Duodenal mucosa (tissue), 2 donors: Measurements from ENCODE around the gene RHOH.

Source experiments
- H3K27ac ChIP-seq: one replicate; pipeline ENCODE4 v1.7.0; 2013; ENCODE audit warnings: low read depth, low read length
- H3K27me3 ChIP-seq, 2 donors: one replicate each; pipeline ENCODE4 v1.7.0; 2013; ENCODE audit warnings: low read length in 2 of 2, control low read depth in 1 of 2; ENCODE audit not compliant: insufficient read depth in 2 of 2, control insufficient read depth in 1 of 2
- H3K36me3 ChIP-seq, 2 donors: one replicate each; pipeline ENCODE4 v1.7.0; 2013; ENCODE audit warnings: low read length in 2 of 2, control low read depth in 1 of 2; ENCODE audit not compliant: insufficient read depth in 2 of 2, control insufficient read depth in 1 of 2
- H3K4me1 ChIP-seq, 2 donors: one replicate each; pipeline ENCODE4 v1.7.0; 2013; ENCODE audit warnings: low read length in 2 of 2, control low read depth in 1 of 2; ENCODE audit not compliant: insufficient read depth in 2 of 2, control insufficient read depth in 1 of 2
- H3K4me3 ChIP-seq, 2 donors: one replicate each; pipeline ENCODE4 v1.7.0; 2013; ENCODE audit warnings: low read length in 2 of 2, low read depth in 1 of 2
- H3K9ac ChIP-seq, 2 donors: one replicate each; pipeline ENCODE4 v1.7.0; 2013; ENCODE audit warnings: low read length in 2 of 2, low read depth in 1 of 2
- H3K9me3 ChIP-seq, 2 donors: one replicate each; pipeline ENCODE4 v1.7.0; 2013; ENCODE audit warnings: low read length in 2 of 2, control low read depth in 1 of 2; ENCODE audit not compliant: control insufficient read depth in 1 of 2

Gene RHOH

DNA sequence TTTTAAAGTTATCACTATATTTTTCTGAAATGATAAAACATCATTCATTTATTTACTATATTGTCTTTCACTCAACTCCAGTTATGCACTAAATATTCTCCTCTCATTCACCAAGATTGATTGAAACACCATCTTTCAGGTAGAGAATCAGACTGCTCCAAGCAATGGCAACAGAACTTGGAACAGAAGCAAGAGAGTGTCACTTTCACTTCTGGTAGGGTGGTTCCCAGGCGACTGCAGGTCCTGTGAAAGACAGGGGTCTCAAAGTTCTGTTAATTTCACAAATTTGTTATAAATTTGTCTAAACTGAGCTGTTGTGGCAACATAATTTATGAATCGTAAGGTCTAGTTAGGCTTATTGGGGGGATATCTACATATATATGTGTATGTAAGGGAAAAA is 47.8 kb downstream of the RHOH start:
- Histone ChIP-seq H3K27ac (no peak overlapping the region), H3K4me3 (no peak overlapping the region), H3K27me3 (no peaks in the 10 kb centered on the region), H3K36me3 (peaks cover 5 to 8% of the 10 kb centered on the region in 2 donors), H3K9ac (no peak overlapping the region), H3K4me1 (peaks cover 0 to 5% of the 10 kb centered on the region in 2 donors), H3K9me3 (no peaks in the 10 kb centered on the region)

DNA sequence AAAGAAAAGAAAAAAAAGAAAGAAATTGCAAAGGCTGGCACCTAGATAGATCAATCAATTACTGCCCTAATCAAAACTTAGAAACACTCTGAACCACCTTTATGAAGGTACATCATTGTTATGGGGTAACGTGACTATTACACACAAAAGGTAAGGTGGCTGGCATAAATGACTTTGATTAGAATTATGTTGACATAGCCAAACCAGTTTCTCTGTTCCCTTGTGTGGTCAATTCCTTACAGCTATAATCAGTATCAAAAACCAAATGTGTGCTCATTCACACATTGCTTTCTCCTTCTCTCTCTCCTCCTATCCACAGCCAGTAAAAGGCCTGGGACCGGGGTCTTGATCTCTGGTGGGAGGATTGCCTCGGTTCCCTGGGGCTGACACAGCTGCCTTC is 48.7 kb downstream of the RHOH start:
- H3K27ac ChIP-seq, result no peak overlapping the region

DNA sequence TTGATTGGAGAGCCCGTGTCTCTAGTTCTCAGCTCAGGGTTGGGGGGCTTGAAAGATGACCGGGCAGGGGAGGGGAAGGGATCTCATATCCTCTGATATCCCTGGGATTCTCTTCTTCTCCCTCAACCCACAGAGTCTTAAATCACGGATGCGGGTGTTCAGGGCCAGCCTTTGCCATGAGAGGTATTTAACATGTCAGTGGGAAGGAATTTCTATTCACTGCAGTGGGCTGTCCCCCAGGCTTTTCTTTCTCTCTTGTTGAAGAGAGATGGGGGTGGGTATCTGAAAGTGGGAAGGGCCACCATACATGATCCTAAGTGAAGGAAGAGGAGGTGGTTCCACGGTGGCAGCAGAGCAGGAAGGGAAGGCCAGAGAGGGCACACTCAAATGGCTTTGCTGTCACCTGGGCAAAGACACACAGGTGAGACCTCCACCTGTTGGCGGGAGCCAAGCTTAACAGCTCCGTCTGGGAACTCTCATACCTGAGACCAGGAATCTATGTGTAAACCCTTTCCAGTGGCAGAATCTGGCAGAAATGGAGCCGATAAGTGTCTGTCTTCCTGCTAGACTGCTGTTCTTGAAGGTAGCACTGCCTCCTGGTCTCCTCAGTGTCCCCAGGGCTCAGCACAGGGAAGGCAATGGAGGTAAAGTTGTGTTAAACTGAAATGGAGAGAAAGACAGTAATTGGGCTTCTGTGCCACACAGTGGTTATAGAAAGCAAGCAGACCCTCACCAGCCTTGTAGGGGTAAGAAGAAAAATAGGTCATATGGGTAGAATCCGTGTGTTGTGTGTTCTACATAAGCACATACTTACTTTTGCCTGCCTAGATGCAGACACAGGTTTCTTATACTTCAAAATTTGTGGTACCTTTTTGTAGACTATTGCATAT is 49.4 kb downstream of the RHOH start:
- H3K9ac ChIP-seq, result no peak overlapping the region
- H3K9me3 ChIP-seq, result no peaks in the 10 kb centered on the region
- H3K27me3 ChIP-seq, result no peaks in the 10 kb centered on the region
- no peak overlapping the region for H3K4me3 ChIP-seq
- H3K27ac ChIP-seq, result no peak overlapping the region
- H3K36me3 ChIP-seq, result peaks cover 5 to 8% of the 10 kb centered on the region in 2 donors
- H3K4me1 ChIP-seq, result peaks cover 0 to 5% of the 10 kb centered on the region in 2 donors

More for the DNA sequence above, 48.7 kb downstream of the RHOH start:
- no peak overlapping the region for H3K4me3 ChIP-seq
- H3K9ac ChIP-seq, result no peak overlapping the region
- H3K27me3 ChIP-seq, result no peaks in the 10 kb centered on the region
- peaks cover 5 to 8% of the 10 kb centered on the region in 2 donors for H3K36me3 ChIP-seq
- no peaks in the 10 kb centered on the region for H3K9me3 ChIP-seq
- peaks cover 0 to 5% of the 10 kb centered on the region in 2 donors for H3K4me1 ChIP-seq

DNA sequence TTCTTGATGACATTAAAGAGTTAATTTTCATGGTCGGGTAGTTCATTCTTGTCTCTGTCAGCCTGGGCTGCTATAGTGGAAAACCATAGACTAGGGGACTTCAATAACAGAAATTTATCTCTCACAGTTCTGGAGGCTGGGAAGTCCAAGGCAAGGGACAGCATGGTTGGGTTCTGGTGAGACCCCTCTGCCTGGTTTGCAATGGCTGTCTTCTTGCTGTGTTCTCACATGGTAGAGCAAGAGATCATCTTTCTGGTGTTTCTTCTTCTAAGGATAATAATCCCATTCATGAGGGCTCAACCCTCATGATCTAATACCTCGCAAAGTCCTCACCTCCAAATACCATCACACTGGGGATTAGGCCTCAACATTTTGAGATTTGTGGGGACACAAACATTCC is 50.1 kb downstream of the RHOH start:
- no peaks in the 10 kb centered on the region for H3K27me3 ChIP-seq
- no peak overlapping the region for H3K4me3 ChIP-seq
- H3K9ac ChIP-seq, result no peak overlapping the region
- H3K4me1 ChIP-seq, result peaks cover 0 to 3% of the 10 kb centered on the region in 2 donors
- H3K36me3 ChIP-seq, result peaks cover 5 to 8% of the 10 kb centered on the region in 2 donors
- no peaks in the 10 kb centered on the region for H3K9me3 ChIP-seq
- no peak overlapping the region for H3K27ac ChIP-seq

DNA sequence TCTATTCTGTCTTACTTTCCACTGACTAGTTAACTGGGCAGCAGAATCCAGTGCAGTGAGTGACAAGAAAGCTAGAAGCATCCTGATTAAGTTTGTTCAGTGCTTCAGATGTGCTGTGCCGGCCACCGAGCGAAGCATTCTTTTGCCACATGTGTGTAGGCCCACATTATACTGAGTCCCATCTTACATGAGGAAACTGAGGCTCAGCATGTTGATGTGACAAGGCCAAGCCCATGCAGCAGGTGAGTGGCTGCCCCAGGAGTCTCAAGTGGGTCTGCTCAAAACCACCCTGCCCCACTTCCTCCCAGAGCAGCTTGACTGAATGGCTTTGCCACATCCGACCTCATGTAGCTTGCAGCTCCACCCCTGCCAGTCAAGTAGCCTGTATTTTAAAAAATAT is 50.5 kb downstream of the RHOH start:
- Histone ChIP-seq H3K4me3 (no peak overlapping the region), H3K36me3 (peaks cover 5 to 8% of the 10 kb centered on the region in 2 donors), H3K27ac (no peak overlapping the region), H3K9me3 (no peaks in the 10 kb centered on the region), H3K9ac (no peak overlapping the region), H3K27me3 (no peaks in the 10 kb centered on the region), H3K4me1 (no peaks in the 10 kb centered on the region)

DNA sequence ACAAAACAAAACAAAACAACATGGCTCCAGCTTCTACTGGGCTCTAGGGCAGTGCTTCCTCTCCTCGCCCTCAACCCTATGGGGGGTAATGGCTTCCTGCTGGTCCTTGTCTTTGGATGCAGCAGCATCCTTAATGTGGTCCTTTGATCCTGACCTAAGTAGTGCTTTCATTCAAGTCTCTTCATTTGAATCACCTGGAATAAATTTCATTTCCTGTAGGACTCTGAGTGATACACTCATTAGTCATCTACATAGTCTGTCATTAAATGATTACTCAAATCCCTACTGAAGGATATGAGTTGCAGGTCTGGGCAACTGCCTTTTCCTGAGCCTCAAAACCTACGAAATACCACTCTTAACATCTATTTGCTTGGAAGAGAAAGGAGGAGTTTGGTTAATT is 54.5 kb downstream of the RHOH start:
- Histone ChIP-seq H3K4me1 (peaks cover 0 to 7% of the 10 kb centered on the region in 2 donors), H3K9me3 (no peaks in the 10 kb centered on the region), H3K4me3 (no peak overlapping the region), H3K27me3 (no peaks in the 10 kb centered on the region), H3K9ac (no peak overlapping the region), H3K27ac (no peak overlapping the region), H3K36me3 (no peaks in the 10 kb centered on the region)

DNA sequence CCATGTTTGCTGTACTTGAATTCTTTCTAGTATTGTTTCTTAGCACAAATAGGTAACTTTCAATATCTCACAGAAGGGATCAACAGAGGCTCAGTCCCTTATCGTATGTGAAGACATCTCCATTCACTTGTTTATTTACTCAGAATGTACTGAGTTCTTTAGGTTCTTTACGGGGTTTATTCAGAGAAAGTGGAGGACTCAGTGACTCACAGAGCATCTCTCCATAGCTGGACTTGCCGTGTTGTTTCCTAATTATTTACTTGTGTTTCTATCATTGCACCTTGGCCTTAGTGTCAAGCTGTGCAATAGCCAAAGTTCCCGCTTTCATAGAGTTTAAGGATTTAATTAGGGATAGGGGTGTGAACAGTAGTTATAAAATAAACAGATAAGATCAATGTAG is 57.1 kb downstream of the RHOH start:
- no peak overlapping the region for H3K9ac ChIP-seq
- H3K4me3 ChIP-seq, result no peak overlapping the region
- no peaks in the 10 kb centered on the region for H3K27me3 ChIP-seq
- H3K9me3 ChIP-seq, result no peaks in the 10 kb centered on the region
- no peaks in the 10 kb centered on the region for H3K36me3 ChIP-seq
- peaks cover 0 to 7% of the 10 kb centered on the region in 2 donors for H3K4me1 ChIP-seq
- H3K27ac ChIP-seq, result no peak overlapping the region

DNA sequence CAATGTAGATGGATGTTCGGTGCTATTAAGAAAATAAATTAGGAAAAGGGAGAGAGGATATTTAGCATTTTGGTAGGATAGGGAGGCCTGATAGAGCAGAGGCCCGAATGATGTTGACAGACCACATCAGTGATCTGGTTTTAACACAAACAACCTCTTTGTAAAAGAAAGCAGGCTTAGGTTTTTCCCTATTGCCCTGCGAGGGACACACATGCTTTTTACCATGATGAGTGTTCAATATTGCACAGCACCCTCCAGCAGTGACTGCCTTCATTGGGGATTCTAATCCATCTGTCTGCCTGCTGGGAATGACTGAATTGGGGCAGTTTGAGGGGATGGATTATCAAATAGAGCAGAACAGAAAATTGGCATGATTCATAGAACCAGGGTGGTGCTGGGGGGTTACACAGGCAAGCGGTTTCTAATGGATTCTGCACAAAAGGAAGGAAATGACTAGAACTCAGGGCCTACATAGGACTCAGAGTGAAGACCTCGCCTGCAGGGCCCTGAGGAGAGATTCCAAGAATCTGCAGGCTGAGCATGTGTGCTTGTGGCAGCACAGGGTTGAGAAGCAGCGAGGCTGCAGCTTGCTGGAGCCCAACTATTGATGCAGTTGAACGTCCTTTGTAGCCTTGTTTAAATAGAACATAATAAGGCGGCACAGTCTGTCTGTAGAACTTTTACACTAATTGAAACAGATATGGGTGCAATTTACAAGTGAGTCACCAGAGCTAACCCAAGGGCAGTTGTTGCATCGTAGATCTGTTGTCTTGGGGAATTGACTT is 58.0 kb downstream of the RHOH start:
- Histone ChIP-seq H3K9ac (no peak overlapping the region), H3K36me3 (no peaks in the 10 kb centered on the region), H3K27ac (no peak overlapping the region), H3K27me3 (no peaks in the 10 kb centered on the region), H3K4me1 (peaks cover 0 to 7% of the 10 kb centered on the region in 2 donors), H3K4me3 (no peak overlapping the region), H3K9me3 (no peaks in the 10 kb centered on the region)

DNA sequence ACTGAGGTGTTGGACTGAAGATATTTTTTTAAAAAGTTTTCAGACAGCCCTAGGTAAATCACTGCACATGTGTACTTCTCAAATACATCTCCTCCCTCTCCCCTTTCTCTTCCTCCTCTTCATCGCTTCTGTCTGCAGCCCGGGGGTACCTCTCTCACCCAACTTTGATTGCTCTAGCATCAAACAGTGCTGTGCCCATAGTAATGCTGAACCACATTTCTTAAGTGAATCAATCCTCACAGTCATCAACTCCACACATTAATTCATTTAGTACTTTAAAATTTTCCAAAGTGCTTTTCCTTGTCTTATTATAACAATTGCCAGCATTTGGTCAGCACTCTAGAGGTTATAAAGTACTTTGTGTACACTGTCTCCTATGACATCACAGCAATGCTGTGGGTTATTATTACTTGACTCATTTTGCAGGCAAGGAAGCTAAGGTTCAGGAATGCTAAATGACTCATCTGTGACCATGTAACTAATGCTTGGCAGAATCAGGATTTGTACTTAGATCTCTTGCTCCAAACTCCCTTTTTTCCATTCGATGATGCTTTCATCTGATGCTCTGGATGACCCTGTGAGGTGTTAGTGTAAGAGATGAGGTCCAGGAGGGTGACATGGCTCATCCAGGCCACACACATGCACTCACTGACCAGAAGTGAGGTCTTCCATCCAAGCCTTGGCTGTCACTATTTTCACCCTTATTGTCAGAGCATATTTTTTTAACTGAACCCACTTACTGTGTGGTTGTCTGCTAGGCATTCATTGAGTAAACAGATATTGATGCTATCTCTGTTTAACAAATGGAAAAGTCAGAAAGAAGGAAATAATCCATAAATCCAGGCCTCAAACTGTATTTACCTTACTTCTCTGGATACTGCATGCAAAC is 58.8 kb downstream of the RHOH start:
- H3K9me3 ChIP-seq, result no peaks in the 10 kb centered on the region
- H3K27ac ChIP-seq, result no peak overlapping the region
- no peaks in the 10 kb centered on the region for H3K27me3 ChIP-seq
- no peak overlapping the region for H3K9ac ChIP-seq
- H3K4me3 ChIP-seq, result no peak overlapping the region
- peaks cover 0 to 7% of the 10 kb centered on the region in 2 donors for H3K4me1 ChIP-seq
- H3K36me3 ChIP-seq, result no peaks in the 10 kb centered on the region
